IPS-18c (cell line): Measurements from ENCODE around the gene P2RY11.

ENCODE experiments used
- H3K4me3 ChIP-seq: 2 replicates; pipeline ENCODE4 v1.7.0; 2013; ENCODE audit warnings: low read depth, mild to moderate bottlenecking, low read length, moderate library complexity; ENCODE audit not compliant: insufficient read depth
- H3K9me3 ChIP-seq: one replicate; pipeline ENCODE4 v1.6.1; 2013; ENCODE audit warnings: mild to moderate bottlenecking, low read length, moderate library complexity; ENCODE audit not compliant: control insufficient read depth, insufficient read depth

P2RY11 gene

DNA sequence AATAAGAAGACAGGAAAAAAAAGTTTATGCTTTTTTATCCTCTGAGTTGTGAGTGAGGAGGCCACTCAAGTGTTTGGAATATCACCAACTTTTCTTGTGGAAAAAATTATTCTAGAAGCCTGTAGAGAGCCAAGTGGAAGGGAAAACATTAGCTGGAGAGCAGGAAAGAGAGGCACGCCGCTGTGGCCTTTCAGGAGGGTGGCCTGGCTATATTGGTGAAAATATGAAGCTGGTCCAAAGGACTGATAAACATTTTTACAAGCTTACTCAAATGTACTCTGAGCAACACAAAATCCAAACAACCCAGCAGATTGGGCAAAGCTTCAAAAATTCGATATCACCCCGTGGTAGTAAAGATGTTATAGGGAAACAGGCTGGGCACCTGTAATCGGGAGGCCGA is 10.6 kb downstream of the P2RY11 start:
- Histone ChIP-seq H3K4me3 (no peak overlapping the region), H3K9me3 (no peaks in the 10 kb centered on the region)

DNA sequence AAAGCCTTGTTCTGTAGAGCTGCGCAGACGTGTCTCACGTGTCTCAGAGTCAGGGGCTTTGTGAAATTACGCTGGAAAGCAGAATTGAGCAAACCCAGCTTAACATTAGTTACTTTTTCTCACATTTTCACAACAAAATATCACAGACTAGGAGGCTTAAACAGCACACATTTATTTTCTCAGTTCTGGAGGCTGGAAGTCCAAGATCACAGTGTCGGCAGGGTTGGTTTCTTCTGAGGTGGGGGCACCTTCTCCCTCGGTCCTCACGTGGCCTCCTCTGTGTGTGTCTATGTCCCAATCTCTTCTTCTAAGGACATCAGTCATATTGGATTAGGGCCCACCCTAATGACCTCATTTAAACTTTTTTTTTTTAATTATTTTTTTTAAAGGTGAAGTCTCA is 12.9 kb downstream of the P2RY11 start:
- H3K4me3 ChIP-seq: no peak overlapping the region
- H3K9me3 ChIP-seq: no peaks in the 10 kb centered on the region

DNA sequence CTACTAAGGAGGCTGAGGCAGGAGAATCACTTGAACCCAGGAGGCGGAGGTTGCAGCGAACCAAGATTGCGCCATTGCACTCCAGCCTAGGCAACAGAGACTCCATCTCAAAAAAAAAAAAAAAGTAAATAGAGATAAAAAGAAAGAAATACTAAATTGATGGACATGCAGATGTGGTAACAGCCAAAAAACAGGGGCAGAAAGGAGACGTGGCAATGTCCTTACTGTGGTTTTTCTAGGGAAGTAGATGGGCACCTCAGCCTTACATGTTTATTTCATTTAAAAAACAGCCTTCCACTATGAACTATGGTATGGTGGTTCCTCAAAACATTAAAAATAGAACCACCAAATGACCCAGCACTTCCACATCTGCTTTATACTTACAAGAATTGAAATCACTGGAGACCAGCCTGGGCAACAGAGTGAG is 14.7 kb downstream of the P2RY11 start:
- Histone ChIP-seq H3K4me3 (no peak overlapping the region), H3K9me3 (no peaks in the 10 kb centered on the region)

DNA sequence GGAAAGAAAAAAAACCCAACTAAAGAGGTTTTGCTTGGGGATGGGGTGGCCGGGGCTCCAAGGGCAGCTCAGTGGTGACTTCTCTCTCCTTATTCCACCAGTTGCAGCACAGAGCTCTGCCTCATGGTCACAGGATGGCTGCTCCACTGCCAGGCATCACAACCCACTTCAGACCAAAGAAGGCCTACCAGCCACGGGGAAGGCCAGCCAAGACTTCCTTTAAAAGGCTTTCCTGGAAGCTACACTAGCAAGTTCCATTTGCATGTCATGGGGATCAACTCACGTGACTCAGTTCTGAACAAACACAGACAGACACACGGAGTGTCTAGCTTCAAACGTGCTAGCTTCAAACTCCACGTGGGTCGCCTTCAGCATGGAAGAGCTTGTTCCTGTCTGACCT is 21.4 kb downstream of the P2RY11 start:
- Histone ChIP-seq H3K9me3 (no peaks in the 10 kb centered on the region), H3K4me3 (no peak overlapping the region)

DNA sequence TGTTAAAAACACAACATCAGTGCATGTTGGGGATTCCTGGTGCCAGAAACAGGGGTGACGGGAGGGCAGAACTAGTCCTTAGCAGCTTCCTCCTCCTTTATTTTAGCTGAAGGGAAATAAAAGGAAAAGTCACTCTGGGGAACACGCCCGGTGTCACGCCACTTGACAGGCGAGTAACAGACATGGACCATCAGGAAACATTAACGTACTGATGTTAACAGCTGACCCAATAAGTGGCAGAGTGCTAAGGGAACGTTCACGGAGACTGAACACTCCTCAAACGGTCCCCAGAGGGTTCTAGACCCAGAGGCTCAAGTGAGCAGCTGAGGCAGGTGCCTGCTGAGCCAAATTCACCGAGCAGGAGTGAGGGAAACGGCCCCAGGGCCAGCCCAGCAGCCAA is 22.1 kb downstream of the P2RY11 start:
- Histone ChIP-seq H3K9me3 (no peaks in the 10 kb centered on the region), H3K4me3 (no peak overlapping the region)

DNA sequence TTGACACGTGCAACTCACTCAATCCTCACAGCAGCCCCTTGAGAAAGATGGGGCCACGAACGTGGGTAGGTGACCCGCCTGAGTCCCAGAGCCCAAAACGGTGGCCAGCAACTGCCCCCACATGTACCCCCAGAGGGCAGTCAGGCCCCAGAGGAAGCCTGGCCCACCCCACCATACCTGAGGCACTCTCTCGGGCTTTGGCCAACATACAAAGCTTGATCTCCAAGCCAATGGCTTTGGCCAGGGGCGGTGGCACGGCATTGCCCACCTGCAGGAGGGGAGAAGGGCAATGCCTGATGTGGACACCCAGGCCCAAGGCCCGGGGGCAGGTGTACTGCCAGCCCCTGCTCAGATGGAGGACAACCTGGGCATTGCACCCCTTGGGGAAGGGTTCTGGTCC is 22.5 kb downstream of the P2RY11 start:
- Histone ChIP-seq H3K9me3 (no peaks in the 10 kb centered on the region), H3K4me3 (no peak overlapping the region)

DNA sequence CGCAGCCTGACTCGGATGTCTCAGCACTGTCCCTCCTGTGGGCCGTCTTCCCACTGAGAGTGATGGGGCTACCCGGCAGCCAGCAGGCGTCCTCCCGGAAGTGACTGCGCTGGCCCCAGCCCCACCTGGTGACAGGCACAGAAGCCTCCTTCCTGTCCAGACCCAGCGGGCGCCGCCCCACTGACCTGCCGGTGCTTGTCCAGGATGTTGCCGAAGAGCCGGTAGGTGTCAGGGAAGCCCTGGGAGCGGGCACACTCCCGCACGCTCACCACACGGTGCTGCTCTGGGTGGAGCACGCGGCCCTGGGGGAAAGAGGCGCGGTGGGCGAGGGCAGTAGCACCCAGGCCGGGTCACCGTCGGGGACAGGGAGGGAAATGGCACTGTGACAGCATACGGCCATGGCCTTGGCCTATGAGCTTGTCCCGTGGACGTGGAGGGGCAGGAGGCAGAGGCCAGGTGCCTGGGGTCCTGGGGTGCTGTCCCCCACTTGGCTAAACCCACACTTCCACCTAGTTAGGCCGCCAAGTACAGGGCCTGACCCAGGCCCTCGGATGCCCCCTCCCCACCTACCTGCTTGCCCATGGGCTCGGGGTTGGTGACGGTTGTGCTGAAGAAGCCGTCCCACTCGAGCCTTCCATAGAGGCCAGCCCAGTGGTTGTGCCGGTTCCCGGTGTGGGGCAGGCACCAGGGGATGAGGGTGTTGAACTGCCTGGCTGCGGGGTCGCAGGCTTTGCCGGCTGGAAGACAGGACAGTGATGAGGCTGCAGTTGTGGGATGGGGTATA is 24.2 kb downstream of the P2RY11 start:
- H3K4me3 ChIP-seq: no peak overlapping the region
- H3K9me3 ChIP-seq: no peaks in the 10 kb centered on the region

DNA sequence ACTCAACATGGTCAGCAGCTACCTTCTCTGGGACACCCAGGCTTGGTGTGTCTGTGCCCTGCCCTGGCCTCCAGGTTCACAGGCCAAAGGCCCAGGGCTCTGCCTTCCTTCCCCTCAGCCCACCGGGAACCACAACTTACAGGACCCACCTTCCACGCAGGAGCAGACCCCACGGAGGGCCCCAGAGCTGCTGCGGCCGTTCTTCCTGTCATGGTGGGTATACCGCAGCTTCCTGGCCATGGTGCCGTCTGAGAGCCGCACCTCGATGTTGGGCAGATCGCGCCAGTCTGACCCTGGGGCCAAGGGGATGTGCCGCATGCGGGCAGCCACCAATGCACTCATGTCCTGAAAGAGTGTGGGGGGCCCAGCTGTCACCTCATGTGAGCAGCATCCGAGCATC is 25.4 kb downstream of the P2RY11 start:
- Histone ChIP-seq H3K4me3 (no peak overlapping the region), H3K9me3 (no peaks in the 10 kb centered on the region)

DNA sequence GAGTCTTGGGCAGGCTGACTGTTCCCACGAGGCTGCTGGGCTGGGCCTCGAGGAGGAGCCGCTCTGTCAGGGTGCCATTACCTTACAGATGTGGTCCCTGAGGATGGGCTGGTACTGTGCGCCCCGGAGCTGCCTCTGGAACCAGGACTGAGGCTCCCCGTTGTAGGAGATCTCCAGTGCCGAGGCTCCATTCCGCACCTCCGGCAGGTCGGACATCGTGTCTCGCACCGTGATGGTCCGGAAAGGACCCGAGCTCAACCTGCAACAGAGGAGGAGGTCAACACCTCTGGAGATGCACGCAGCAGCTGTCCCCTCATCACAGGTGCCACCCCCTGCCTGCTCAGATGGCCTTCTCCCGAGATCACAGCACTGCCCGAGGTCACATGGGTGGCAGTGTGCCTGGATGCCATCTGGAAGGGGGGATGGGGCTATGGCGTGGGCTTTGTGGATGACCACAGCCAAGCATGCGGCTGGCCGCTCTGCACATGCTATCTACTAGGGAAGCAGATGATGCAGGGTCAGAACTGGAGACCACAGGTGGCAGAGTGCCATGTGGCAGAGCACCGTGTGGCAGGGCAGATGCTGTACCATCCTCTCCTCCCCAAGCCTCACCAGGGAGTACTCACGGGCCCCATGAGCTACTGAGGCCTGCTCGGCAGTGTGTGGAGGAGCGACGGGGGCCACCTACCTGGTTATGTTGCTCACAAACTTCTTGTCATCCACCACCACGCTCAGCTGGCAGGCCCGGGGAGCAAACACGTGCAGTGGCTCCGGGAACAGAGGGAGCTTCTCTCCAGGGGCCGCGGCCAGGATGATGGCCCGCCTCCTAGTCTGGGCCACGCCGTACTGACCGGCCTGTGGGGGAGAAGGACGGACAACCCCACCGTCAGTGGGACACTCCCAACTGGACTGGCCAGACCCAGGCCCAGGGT is 26.5 kb downstream of the P2RY11 start:
- Histone ChIP-seq H3K9me3 (no peaks in the 10 kb centered on the region), H3K4me3 (no peak overlapping the region)

DNA sequence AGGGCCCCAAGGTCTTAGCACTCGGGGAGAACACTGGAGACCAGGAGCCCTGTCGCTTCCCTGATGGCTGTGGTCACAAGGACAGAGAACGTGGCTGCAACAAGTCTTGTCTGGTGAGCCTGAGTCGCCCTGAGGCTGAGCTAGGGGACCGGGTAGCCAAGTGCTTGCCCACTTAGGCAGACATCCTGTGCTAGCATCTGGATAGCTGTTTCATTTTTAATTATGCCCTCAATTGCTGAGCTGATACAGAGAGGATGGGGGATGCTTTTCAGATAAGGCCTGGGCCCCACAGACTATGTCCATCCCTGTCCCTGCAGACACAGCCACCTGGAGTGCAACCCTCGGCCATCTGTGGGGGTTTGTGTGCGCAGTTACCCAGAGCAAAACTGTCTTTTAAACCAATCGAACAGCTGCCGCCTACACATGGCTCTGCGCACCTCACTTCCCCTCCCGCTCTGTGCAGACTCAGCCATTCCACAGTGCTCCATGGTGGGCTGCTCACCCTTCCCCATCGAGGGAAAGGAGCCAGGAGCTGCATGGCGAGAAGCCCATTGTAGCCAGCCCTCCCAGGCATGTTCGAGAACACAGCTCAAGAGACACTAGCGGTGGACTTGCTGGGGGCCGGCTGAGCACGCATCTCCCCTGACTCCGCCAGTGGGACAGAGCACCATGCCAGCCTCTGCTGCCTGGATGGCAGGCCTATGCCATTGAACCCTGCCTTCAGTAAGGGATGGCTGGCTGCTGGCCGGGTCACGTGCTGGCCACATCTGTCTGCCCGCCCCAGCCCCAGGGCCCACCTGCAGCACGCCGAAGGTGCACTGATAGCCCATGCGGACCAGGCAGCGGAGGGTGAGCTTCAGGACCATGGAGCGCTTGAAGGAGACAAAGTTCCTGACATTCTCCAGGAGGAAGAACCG is 27.6 kb downstream of the P2RY11 start:
- no peaks in the 10 kb centered on the region for H3K9me3 ChIP-seq
- no peak overlapping the region for H3K4me3 ChIP-seq

DNA sequence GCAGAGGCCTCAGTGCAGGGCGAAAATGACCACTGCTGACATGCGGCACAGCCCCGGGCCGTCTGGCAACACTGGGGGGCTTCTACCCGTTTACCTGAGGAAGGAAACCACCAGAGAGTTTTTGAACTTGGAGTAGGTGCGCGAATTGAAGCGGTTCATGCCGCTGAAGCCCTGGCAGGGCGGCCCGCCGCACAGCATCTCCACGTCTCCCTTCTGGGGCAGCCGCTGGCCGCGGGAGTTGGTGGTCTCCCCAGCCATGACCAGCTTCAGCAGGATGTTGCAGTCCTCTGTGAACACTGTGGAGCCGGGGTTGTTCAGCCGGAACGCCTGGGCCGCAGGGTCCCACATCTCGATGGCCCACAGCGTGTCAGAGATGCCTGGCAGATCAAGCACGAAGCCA is 28.5 kb downstream of the P2RY11 start:
- Histone ChIP-seq H3K9me3 (no peaks in the 10 kb centered on the region), H3K4me3 (no peak overlapping the region)

DNA sequence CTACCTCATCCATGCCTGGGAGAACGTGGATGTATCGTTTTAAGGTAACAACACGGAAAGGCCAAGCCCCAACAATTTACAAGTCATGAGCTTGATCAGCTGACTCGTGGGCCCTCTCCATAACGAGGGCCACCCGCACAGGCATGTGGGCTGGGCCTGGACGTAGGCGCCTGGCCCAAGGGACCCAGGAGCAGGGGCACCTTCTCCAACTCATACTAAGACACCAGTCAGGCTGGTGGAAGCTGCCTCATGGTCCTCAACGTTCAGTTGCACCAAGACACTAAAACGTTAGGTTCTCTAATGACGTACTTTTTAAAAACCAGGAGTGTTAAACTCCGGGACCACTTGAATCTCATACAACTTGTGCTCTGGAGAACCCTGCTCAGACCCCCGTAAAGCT is 30.0 kb downstream of the P2RY11 start:
- Histone ChIP-seq H3K4me3 (no peak overlapping the region), H3K9me3 (no peaks in the 10 kb centered on the region)

DNA sequence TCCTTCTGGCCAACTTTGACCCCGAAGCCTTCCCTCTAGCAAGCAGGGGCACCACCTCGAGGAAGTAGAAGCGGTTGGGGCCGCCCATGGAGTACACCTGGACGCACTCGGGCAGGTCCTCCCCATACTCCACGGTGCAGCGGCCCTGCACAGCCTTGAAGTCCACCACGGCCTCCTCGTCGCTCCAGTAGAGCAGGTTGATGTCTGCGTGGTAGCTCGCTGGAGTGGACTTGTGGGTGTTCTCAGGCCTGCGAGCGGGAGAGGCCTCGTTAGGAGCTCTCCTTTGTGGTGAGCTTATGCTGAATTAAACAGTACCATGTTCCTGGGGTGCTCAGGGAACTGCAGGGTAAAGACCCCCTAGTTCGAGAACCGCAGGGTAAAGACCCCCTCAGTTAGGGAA is 30.5 kb downstream of the P2RY11 start:
- Histone ChIP-seq H3K4me3 (no peak overlapping the region), H3K9me3 (no peaks in the 10 kb centered on the region)

DNA sequence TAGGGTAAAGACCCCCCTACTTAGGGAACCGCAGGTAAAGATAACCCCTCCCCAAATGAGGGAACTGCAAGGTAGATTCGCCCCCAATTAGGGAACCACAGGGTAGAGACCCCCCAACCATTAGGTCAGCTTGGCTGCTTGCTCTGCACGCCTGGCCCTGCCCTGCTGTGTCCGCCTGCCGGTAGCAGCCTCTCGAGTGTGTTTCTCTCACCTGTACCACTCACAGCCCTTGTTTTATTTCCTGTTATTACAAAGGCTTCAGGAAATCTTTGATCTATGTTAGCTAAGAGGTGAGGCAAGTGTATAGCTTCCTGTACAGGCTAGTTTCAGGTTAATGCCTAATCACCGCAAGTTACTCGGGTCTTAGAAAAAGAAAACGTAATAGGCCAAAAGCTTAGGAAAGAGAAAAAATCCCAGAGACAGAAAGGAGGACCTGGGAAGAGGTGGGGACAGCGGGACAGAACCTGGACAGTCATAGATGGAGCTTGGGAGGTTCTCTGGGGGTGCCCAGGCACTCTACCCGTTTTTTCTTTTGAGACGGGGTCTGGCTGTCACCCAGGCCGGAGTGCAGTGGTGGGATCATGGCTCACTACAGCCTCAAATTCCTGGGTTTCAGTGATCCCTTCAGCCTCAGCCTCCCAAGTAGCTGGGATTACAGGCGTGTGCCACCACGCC is 31.3 kb downstream of the P2RY11 start:
- no peak overlapping the region for H3K4me3 ChIP-seq
- no peaks in the 10 kb centered on the region for H3K9me3 ChIP-seq

DNA sequence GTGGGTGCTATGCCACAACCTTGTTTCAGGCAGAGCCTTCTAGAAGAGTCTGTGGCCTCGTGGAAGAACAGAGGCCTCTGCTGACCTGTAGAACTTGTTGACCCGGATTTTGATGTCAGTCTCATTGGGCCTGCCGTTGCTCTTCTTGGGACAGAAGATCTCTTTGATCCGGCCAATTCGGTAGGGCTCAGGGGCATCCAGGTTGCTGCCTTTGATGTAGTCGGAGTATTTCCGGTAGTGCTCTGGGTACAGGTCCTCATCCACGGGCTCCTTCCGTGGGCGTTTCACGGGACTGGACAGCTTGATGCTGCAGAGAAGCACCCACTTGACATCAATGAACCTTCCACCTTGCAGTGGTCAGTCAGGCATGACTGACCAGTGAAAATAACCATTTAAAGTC is 32.2 kb downstream of the P2RY11 start:
- no peaks in the 10 kb centered on the region for H3K9me3 ChIP-seq

DNA sequence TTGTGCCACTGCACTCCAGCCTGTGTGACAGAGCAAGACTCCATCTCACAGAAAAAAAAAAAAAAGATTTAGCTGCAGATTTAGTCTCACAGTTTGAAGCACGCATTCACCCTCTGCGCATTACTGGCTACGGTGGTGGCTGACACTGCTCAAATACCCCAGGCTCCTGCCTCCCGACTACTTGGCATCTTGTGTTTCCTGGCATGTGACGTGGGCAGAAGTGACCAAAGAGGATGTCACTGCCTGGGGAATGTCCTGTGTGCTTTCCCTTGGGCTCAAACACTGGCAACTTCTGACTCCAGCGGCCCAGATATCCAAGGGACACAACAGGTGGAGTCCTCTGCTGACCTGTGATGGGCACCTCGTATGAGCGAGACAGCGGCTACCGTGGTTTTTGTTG is 32.9 kb downstream of the P2RY11 start:
- Histone ChIP-seq H3K9me3 (no peaks in the 10 kb centered on the region), H3K4me3 (no peak overlapping the region)

More for the DNA sequence above, 32.2 kb downstream of the P2RY11 start:
- H3K4me3 ChIP-seq: no peak overlapping the region

DNA sequence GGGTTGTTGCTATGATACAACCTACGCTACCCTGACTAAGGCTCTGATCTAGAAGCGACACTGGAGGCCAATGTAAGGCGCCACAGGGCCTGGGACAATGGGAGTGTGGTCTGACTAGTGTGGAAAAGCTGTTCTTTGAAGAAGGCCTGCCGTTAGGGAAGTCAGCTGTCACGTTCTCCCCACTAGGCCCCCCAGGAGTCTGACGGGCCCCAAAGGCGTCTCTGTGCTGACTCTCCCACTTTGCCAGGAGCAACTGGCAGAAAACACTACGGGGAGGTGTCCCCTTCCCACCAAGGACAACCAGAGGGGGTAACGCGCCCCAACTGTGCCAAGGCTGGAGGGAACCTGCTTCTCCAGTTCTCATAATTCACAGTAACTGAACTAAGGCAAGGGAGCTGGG is 33.5 kb downstream of the P2RY11 start:
- Histone ChIP-seq H3K9me3 (no peaks in the 10 kb centered on the region), H3K4me3 (no peak overlapping the region)
